Measurements from ENCODE around the gene FLNA.

Gene FLNA

DNA sequence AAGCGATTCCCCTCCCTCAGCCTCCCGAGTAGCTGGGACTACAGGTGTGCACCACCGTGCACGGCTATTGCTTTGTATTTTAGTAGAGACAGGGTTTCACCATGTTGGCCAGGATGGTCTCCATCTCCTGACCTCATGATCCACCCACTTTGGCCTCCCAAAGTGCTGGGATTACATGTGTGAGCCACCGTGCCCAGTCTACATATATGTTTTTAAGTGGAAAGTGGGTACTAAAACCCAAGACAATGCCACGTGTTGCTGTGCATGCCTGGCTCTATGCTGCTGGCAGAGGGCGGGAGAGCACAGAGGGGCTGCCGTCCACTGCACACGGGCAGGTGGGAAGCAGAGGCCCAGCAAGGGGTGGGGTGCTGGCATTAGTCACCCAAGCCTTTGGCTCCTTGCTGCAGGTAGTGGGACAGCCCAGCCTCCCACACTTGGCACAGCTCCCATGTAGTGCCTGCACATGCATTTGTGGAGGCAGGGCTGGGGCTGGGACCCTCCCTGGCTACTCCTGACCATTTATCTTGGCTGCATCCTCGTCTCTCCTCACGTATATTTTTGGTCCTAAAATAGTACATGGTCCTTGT is 8.1 kb upstream of the FLNA start:
- TF ChIP-seq ESRRG (CRISPR knock-in tag; IDR thresholded peaks at IDR 0.05) (no peak), BACH2 (CRISPR knock-in tag; IDR thresholded peaks at IDR 0.05; ENCODE audit: borderline replicate concordance) (no peak), ZFP30 (CRISPR knock-in tag; IDR thresholded peaks at IDR 0.05) (no peak), ZC3H10 (CRISPR knock-in tag; IDR thresholded peaks at IDR 0.05) (no peak), ISL1 (CRISPR knock-in tag; IDR thresholded peaks at IDR 0.05) (no peak), ARNTL (CRISPR knock-in tag; IDR thresholded peaks at IDR 0.05; ENCODE audit: borderline replicate concordance, low read depth) (no peak), TCF4 (CRISPR knock-in tag; IDR thresholded peaks at IDR 0.05; ENCODE audit: borderline replicate concordance) (no peak), PPARA (CRISPR knock-in tag; IDR thresholded peaks at IDR 0.05; ENCODE audit: borderline replicate concordance) (no peak), TOX (CRISPR knock-in tag; IDR thresholded peaks at IDR 0.05; ENCODE audit: borderline replicate concordance) (no peak), OSR1 (CRISPR knock-in tag; IDR thresholded peaks at IDR 0.05) (no peak), ZFP3 (CRISPR knock-in tag; IDR thresholded peaks at IDR 0.05) (no peak)
- TF ChIP-seq, protein P1, sequence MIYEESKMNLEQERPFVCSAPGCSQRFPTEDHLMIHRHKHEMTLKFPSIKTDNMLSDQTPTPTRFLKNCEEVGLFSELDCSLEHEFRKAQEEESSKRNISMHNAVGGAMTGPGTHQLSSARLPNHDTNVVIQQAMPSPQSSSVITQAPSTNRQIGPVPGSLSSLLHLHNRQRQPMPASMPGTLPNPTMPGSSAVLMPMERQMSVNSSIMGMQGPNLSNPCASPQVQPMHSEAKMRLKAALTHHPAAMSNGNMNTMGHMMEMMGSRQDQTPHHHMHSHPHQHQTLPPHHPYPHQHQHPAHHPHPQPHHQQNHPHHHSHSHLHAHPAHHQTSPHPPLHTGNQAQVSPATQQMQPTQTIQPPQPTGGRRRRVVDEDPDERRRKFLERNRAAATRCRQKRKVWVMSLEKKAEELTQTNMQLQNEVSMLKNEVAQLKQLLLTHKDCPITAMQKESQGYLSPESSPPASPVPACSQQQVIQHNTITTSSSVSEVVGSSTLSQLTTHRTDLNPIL (CRISPR knock-in tag; IDR thresholded peaks at IDR 0.05; ENCODE audit: low read depth): no peak
- ATAC-seq: no peak

DNA sequence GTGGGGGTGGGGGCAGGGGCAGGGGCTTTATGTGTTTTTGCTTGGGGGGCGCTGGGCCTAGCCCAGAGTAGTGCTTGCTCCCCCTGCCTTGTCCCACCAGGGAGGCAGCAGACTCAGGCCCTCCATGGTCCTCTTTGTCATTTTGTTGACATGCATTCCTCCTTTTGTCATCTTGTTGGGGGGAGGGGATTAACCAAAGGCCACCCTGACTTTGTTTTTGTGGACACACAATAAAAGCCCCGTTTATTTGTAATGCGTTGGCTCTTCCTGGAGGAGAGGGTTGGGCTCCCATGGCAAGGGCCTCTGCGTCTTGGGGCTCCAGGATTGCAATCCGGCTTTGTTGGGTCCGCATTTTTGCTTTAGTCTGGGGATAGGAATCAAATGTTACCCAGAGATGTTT is 6.8 kb upstream of the FLNA start:
- TF ChIP-seq TCF4 (CRISPR knock-in tag; IDR thresholded peaks at IDR 0.05; ENCODE audit: borderline replicate concordance) (no peak), TOX (CRISPR knock-in tag; IDR thresholded peaks at IDR 0.05; ENCODE audit: borderline replicate concordance) (no peak), ZC3H10 (CRISPR knock-in tag; IDR thresholded peaks at IDR 0.05) (no peak), BACH2 (CRISPR knock-in tag; IDR thresholded peaks at IDR 0.05; ENCODE audit: borderline replicate concordance) (no peak)
- TF ChIP-seq, protein P1 (CRISPR knock-in tag; IDR thresholded peaks at IDR 0.05; ENCODE audit: low read depth): no peak
- TF ChIP-seq, protein P2, sequence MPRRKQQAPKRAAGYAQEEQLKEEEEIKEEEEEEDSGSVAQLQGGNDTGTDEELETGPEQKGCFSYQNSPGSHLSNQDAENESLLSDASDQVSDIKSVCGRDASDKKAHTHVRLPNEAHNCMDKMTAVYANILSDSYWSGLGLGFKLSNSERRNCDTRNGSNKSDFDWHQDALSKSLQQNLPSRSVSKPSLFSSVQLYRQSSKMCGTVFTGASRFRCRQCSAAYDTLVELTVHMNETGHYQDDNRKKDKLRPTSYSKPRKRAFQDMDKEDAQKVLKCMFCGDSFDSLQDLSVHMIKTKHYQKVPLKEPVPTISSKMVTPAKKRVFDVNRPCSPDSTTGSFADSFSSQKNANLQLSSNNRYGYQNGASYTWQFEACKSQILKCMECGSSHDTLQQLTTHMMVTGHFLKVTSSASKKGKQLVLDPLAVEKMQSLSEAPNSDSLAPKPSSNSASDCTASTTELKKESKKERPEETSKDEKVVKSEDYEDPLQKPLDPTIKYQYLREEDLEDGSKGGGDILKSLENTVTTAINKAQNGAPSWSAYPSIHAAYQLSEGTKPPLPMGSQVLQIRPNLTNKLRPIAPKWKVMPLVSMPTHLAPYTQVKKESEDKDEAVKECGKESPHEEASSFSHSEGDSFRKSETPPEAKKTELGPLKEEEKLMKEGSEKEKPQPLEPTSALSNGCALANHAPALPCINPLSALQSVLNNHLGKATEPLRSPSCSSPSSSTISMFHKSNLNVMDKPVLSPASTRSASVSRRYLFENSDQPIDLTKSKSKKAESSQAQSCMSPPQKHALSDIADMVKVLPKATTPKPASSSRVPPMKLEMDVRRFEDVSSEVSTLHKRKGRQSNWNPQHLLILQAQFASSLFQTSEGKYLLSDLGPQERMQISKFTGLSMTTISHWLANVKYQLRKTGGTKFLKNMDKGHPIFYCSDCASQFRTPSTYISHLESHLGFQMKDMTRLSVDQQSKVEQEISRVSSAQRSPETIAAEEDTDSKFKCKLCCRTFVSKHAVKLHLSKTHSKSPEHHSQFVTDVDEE (CRISPR knock-in tag; IDR thresholded peaks at IDR 0.05): no peak
- no peak for ATAC-seq

DNA sequence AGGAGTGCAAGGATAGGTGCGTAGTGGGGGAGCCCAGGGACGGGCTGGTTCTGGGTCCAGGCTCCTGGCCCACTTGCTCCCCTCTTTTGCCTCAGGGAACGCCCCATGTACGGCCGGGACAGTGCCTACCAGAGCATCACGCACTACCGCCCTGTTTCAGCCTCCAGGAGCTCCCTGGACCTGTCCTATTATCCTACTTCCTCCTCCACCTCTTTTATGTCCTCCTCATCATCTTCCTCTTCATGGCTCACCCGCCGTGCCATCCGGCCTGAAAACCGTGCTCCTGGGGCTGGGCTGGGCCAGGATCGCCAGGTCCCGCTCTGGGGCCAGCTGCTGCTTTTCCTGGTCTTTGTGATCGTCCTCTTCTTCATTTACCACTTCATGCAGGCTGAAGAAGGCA is 6.4 kb upstream of the FLNA start:
- TF ChIP-seq TOX (CRISPR knock-in tag; IDR thresholded peaks at IDR 0.05; ENCODE audit: borderline replicate concordance): no peak
- no peak for TF ChIP-seq PPARA (CRISPR knock-in tag; IDR thresholded peaks at IDR 0.05; ENCODE audit: borderline replicate concordance)
- no peak for TF ChIP-seq ZNF8 (CRISPR knock-in tag; IDR thresholded peaks at IDR 0.05)
- TF ChIP-seq, protein P2 (CRISPR knock-in tag; IDR thresholded peaks at IDR 0.05): no peak
- TF ChIP-seq, protein P3, sequence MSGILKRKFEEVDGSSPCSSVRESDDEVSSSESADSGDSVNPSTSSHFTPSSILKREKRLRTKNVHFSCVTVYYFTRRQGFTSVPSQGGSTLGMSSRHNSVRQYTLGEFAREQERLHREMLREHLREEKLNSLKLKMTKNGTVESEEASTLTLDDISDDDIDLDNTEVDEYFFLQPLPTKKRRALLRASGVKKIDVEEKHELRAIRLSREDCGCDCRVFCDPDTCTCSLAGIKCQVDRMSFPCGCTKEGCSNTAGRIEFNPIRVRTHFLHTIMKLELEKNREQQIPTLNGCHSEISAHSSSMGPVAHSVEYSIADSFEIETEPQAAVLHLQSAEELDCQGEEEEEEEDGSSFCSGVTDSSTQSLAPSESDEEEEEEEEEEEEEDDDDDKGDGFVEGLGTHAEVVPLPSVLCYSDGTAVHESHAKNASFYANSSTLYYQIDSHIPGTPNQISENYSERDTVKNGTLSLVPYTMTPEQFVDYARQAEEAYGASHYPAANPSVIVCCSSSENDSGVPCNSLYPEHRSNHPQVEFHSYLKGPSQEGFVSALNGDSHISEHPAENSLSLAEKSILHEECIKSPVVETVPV (CRISPR knock-in tag; IDR thresholded peaks at IDR 0.05): no peak
- TF ChIP-seq SNAI2 (CRISPR knock-in tag; IDR thresholded peaks at IDR 0.05): no peak
- TF ChIP-seq, protein P4, sequence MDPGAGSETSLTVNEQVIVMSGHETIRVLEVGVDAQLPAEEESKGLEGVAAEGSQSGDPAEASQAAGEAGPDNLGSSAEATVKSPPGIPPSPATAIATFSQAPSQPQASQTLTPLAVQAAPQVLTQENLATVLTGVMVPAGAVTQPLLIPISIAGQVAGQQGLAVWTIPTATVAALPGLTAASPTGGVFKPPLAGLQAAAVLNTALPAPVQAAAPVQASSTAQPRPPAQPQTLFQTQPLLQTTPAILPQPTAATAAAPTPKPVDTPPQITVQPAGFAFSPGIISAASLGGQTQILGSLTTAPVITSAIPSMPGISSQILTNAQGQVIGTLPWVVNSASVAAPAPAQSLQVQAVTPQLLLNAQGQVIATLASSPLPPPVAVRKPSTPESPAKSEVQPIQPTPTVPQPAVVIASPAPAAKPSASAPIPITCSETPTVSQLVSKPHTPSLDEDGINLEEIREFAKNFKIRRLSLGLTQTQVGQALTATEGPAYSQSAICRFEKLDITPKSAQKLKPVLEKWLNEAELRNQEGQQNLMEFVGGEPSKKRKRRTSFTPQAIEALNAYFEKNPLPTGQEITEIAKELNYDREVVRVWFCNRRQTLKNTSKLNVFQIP (CRISPR knock-in tag; IDR thresholded peaks at IDR 0.05; ENCODE audit: borderline replicate concordance, low read depth): no peak
- no peak for TF ChIP-seq ZNF565 (CRISPR knock-in tag; conservative IDR thresholded peaks at IDR 0.05; ENCODE audit: low read depth)
- TF ChIP-seq CSDC2 (CRISPR knock-in tag; IDR thresholded peaks at IDR 0.05): no peak
- no peak for ATAC-seq
